K562 (cell line): ENCODE results near the gene CDC6. TPM values are rescaled to one million over a fixed set of nuclear protein-coding genes. Genes with fewer than 3 reads are reported as not detected.

Experiments
- ATAC-seq: fragments of 200-7000 bp; cut with Tn5 transposase; 3 replicates; pipeline ENCODE4 v1.9.1; 2020; ENCODE audit warnings: moderate library complexity
- BruUV-seq: library from RNA; stranded (reverse); fragments of 400-500 nt; replicated peaks from 2 replicates; lab custom pipeline; 2021; lab: Mats Ljungman, UMichigan
- CTCF ChIA-PET: fragments of 300-600 bp; formaldehyde crosslinking; extraction: SDS; loops from one replicate; lab custom pipeline; 2021; ENCODE audit warnings: low intra/inter-chr PET ratio; lab: Yijun Ruan, JAX
- POLR2A ChIA-PET: fragments of 300-600, 350-650 bp; sonication (Branson Sonifier 250); formaldehyde crosslinking; extraction: SDS; loops from one replicate; lab custom pipeline; 2021; ENCODE audit warnings: antibody characterized with exemption, inconsistent platforms; lab: Yijun Ruan, JAX
- DNase-seq, 4 experiments: peaks; one replicate each; pipeline versions ENCODE4 v3.0.0 to v3.0.0-alpha.2; 2011 to 2018; ENCODE audit warnings: low spot score in 3 of 4, mixed read lengths in 3 of 4; ENCODE audit errors: extremely low read depth in 1 of 4
- FAIRE-seq: peaks from 2 replicates; lab custom pipeline; 2011; peaks lifted over from hg19 to GRCh38; lab: Jason Lieb, UNC
- H2AFZ ChIP-seq: 2 replicates; pipeline ENCODE4 v1.6.0; 2011; ENCODE audit warnings: low read depth, low read length, control low read depth, inconsistent platforms
- H3K27ac ChIP-seq: fragments of 200-600 bp; 3 replicates; pipeline ENCODE4 v1.8.0; 2011; ENCODE audit warnings: low read depth, mild to moderate bottlenecking, control low read depth, inconsistent platforms, low read length, moderate library complexity, mixed read lengths; ENCODE audit errors: extremely low read depth
- H3K27me3 ChIP-seq, 2 experiments: fragments of 300-600 bp in 1 of 2; 2 replicates in 1 of 2; 3 replicates in 1 of 2; pipeline versions ENCODE4 v1.6.0 to v1.8.0; 2011; ENCODE audit warnings: inconsistent platforms in 2 of 2, low read length in 2 of 2, mild to moderate bottlenecking in 1 of 2, mixed read lengths in 1 of 2, moderate library complexity in 1 of 2; ENCODE audit not compliant: control insufficient read depth in 2 of 2, insufficient read depth in 2 of 2
- H3K36me3 ChIP-seq: fragments of 300-600 bp; 3 replicates; pipeline ENCODE4 v1.8.0; 2011; ENCODE audit warnings: mild to moderate bottlenecking, low read length, inconsistent platforms; ENCODE audit not compliant: control insufficient read depth, insufficient read depth
- H3K4me1 ChIP-seq, 2 experiments: fragments of 200-600 bp in 1 of 2; replicated peaks in 1 of 2; 2 replicates in 1 of 2; 3 replicates in 1 of 2; pipeline versions ENCODE4 v1.5.1 to v1.8.0; 2011; ENCODE audit warnings: inconsistent platforms in 2 of 2, low read length in 2 of 2, mild to moderate bottlenecking in 1 of 2, mixed read lengths in 1 of 2, moderate library complexity in 1 of 2; ENCODE audit not compliant: control insufficient read depth in 2 of 2, insufficient read depth in 2 of 2
- H3K4me2 ChIP-seq: 2 replicates; pipeline ENCODE4 v1.6.1; 2011; ENCODE audit warnings: low read length, control low read depth, inconsistent platforms, mixed read lengths; ENCODE audit not compliant: insufficient read depth
- H3K4me3 ChIP-seq: fragments of 200-600 bp; sonication (generic), shearing (Covaris generic); 2 replicates; pipeline ENCODE4 v1.5.1; 2016; ENCODE audit warnings: control low read depth, inconsistent platforms
- H3K79me2 ChIP-seq: fragments of 200-600 bp; 3 replicates; pipeline ENCODE4 v1.8.0; 2011; ENCODE audit warnings: low read length, inconsistent platforms; ENCODE audit not compliant: control insufficient read depth, insufficient read depth
- H3K9ac ChIP-seq, 2 experiments: 2 replicates each; pipeline versions ENCODE4 v1.6.0 to v1.6.1; 2011; ENCODE audit warnings: low read depth in 2 of 2, low read length in 2 of 2, control low read depth in 1 of 2, inconsistent platforms in 1 of 2, mild to moderate bottlenecking in 1 of 2, mixed read lengths in 1 of 2; ENCODE audit not compliant: insufficient read depth in 1 of 2
- H3K9me1 ChIP-seq: one replicate; pipeline ENCODE4 v1.6.0; 2011; ENCODE audit warnings: inconsistent platforms, mild to moderate bottlenecking, low read length, moderate library complexity; ENCODE audit not compliant: control insufficient read depth, insufficient read depth
- H3K9me3 ChIP-seq: replicated peaks from 2 replicates; pipeline ENCODE4 v1.5.1; 2011; ENCODE audit warnings: low read depth, low read length, inconsistent platforms; ENCODE audit not compliant: control insufficient read depth, insufficient read depth
- H4K20me1 ChIP-seq: replicated peaks from 2 replicates; pipeline ENCODE4 v1.6.1; 2011; ENCODE audit warnings: low read length, inconsistent platforms, mixed read lengths; ENCODE audit not compliant: control insufficient read depth, insufficient read depth
- ARID1B ChIP-seq: fragments of 450-650 bp; IDR thresholded peaks from 2 replicates; pipeline ENCODE4 v1.6.1; 2016; ENCODE audit warnings: antibody characterized with exemption, mild to moderate bottlenecking, inconsistent platforms
- CTCF ChIP-seq, 3 experiments: IDR thresholded peaks in 2 of 3; conservative IDR thresholded peaks in 1 of 3; 2 replicates each; pipeline ENCODE4 v1.5.1; 2011 to 2012; ENCODE audit warnings: low read length in 3 of 3, mild to moderate bottlenecking in 3 of 3, control low read depth in 2 of 3, improper control_type of control experiment in 1 of 3, inconsistent platforms in 1 of 3, low read depth in 1 of 3, mixed read lengths in 1 of 3, moderate library complexity in 1 of 3; ENCODE audit not compliant: insufficient read depth in 2 of 3
- ETV6 ChIP-seq, 3 experiments: fragments of 150-350 bp in 1 of 3; sonication (generic) in 1 of 3; formaldehyde crosslinking in 1 of 3; IDR thresholded peaks; 2 replicates each; pipeline versions ENCODE4 v1.6.1 to v1.8.0; 2014 to 2022; ENCODE audit warnings: borderline replicate concordance in 2 of 3, low read depth in 2 of 3, antibody characterized with exemption in 1 of 3, low read length in 1 of 3, mild to moderate bottlenecking in 1 of 3, missing genetic modification reagents in 1 of 3
- KDM5B ChIP-seq: fragments of 200-600 bp; sonication (generic); IDR thresholded peaks from 2 replicates; pipeline ENCODE4 v1.6.1; 2012; ENCODE audit warnings: low read depth, mild to moderate bottlenecking, moderate library complexity, low read length, control low read depth, inconsistent platforms; ENCODE audit not compliant: insufficient replicate concordance
- MCM5 ChIP-seq: fragments of 450-650 bp; IDR thresholded peaks from 2 replicates; pipeline ENCODE4 v1.6.1; 2016; ENCODE audit warnings: low read depth
- NRF1 ChIP-seq, 2 experiments: fragments of 450-650 bp; IDR thresholded peaks in 1 of 2; conservative IDR thresholded peaks in 1 of 2; 2 replicates each; pipeline ENCODE4 v1.6.1; 2014; ENCODE audit warnings: mild to moderate bottlenecking in 2 of 2
- RAD21 ChIP-seq, 2 experiments: fragments of 250-450 bp in 1 of 2; fragments of 450-650 bp in 1 of 2; sonication (Bioruptor Pico) in 1 of 2; formaldehyde crosslinking in 1 of 2; IDR thresholded peaks in 1 of 2; conservative IDR thresholded peaks in 1 of 2; 2 replicates each; pipeline versions ENCODE4 v1.4.0 to v1.8.0; 2020 to 2022; ENCODE audit warnings: mild to moderate bottlenecking in 2 of 2, moderate library complexity in 1 of 2
- ZBTB7A ChIP-seq: IDR thresholded peaks from 2 replicates; pipeline ENCODE4 v1.6.1; 2011; ENCODE audit warnings: low read depth, mild to moderate bottlenecking, low read length, moderate library complexity, borderline replicate concordance; ENCODE audit not compliant: control insufficient read depth
- WGBS: fragments of 100-300 bp; shearing (Covaris generic); methylation state at CpG from one replicate; pipeline ENCODE4 v1.1.6; 2016; ENCODE audit warnings: low coverage, mixed read lengths; ENCODE audit not compliant: insufficient coverage; ENCODE audit errors: missing lambda C conversion rate; 5-methylcytosine and 5-hydroxymethylcytosine counted together
- in situ Hi-C: fragments of 300-500 bp; cut with MboI; formaldehyde crosslinking; loops from 4 replicates; pipeline ENCODE4 v1.15.0; 2018; ENCODE audit warnings: inconsistent platforms, mixed read lengths
- intact Hi-C: fragments of 100-400 bp; cut with micrococcal nuclease; formaldehyde crosslinking; loops from 2 replicates; pipeline ENCODE4 v1.14.2; 2022
- polyA plus RNA-seq, 8 experiments: library from polyadenylated mRNA; depleted of rRNA in 4 of 8; stranded (reverse) in 5 of 8; unstranded in 3 of 8; fragments of >200 nt; fragmentation: Nextera tagmentation in 2 of 8; fragmentation: Illumina TruSeq in 1 of 8; extraction: Ambion mirVana in 2 of 8; extraction: Trizol in 1 of 8; gene quantifications; 2 replicates each; pipeline versions ENCODE4 v1.2.1 to v1.2.3, GENCODE V29; 2011 to 2014; ENCODE audit warnings: inconsistent platforms in 1 of 8, missing spikeins in 1 of 8
- total RNA-seq, 7 experiments: library from RNA; depleted of rRNA in 6 of 7; stranded (reverse); fragments of >200 nt in 6 of 7; fragmentation: Illumina TruSeq in 2 of 7; extraction: Trizol in 2 of 7; gene quantifications; 2 replicates each; pipeline versions ENCODE4 v1.2.1 to v1.2.3, GENCODE V29; 2011 to 2021; ENCODE audit warnings: low replicate concordance in 1 of 7
- TF ChIP-seq, protein P1 (sequence below): IDR thresholded peaks from 2 replicates; pipeline ENCODE4 v1.6.1; 2011; ENCODE audit warnings: borderline replicate concordance, low read depth, mild to moderate bottlenecking, moderate library complexity, low read length; ENCODE audit not compliant: insufficient read depth, poor library complexity, severe bottlenecking

The CDC6 gene
- total and polyA plus RNA-seq, 9 of the 15 experiments (the other 6 are each of a cell fraction or from before 2014, with no cell fraction given) = 29.6 to 141 (median 106) TPM

DNA sequence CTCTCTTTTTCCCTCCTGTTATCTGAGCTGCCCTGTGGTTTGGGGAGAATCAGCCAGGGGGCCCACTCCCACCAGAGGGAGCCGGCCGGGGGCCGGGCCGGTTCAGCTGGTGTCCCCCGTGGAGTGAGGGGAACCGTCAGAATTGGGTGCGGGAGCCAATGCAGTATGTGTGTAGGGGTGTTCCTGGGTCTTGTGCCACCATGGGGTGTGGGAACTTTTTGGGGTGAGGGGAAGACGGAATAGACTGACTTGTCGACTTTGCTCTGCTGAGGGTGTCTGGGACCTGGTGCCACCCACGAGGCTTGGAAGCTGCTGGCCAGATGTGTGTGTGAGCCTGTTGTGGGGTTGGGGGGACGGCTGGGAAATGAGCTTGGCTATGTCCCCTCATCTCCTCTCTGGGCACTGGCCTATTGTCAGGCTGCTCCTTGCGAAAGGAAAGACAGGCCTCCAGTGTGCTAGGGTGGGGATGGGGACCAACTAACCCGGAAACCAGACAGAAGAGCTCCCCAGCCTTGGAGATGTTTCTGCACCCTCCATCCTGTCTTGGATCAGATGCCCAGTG lies 31.2 kb downstream of the CDC6 start:
- TF ChIP-seq, protein P1, sequence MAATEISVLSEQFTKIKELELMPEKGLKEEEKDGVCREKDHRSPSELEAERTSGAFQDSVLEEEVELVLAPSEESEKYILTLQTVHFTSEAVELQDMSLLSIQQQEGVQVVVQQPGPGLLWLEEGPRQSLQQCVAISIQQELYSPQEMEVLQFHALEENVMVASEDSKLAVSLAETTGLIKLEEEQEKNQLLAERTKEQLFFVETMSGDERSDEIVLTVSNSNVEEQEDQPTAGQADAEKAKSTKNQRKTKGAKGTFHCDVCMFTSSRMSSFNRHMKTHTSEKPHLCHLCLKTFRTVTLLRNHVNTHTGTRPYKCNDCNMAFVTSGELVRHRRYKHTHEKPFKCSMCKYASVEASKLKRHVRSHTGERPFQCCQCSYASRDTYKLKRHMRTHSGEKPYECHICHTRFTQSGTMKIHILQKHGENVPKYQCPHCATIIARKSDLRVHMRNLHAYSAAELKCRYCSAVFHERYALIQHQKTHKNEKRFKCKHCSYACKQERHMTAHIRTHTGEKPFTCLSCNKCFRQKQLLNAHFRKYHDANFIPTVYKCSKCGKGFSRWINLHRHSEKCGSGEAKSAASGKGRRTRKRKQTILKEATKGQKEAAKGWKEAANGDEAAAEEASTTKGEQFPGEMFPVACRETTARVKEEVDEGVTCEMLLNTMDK = peak; percentile 5
- TF ChIP-seq CTCF (IDR thresholded peaks at IDR 0.05 in 2 of 3, conservative IDR thresholded peaks at IDR 0.05 in 1 of 3; ENCODE audit: insufficient read depth in 2 of 3, low read depth in 1 of 3, low read length in 3 of 3) = peak in 2 of 3 experiments; percentile 22 to 53; a peak in 3 of 6 replicates
- TF ChIP-seq MCM5 = no peak
- TF ChIP-seq ETV6 (IDR thresholded peaks at IDR 0.05; ENCODE audit: borderline replicate concordance in 1 of 2, low read depth in 2 of 2, low read length in 1 of 2) = no peak
- TF ChIP-seq ETV6 (CRISPR knock-in tag; IDR thresholded peaks at IDR 0.05; ENCODE audit: borderline replicate concordance) = no peak
- TF ChIP-seq RAD21 (CRISPR knock-in tag; conservative IDR thresholded peaks at IDR 0.05 in 1 of 2, IDR thresholded peaks at IDR 0.05 in 1 of 2) = peak in 1 of 2 experiments; percentile 27; a peak in 2 of 4 replicates
- peak; percentile 89; the same call in 1 of the 2 replicates for TF ChIP-seq ZBTB7A
- TF ChIP-seq NRF1 (conservative IDR thresholded peaks at IDR 0.05 in 1 of 2, IDR thresholded peaks at IDR 0.05 in 1 of 2) = peak in 1 of 2 experiments; percentile 31; a peak in 1 of 4 replicates
- TF ChIP-seq KDM5B = peak; percentile 4
- TF ChIP-seq ARID1B = peak; percentile 15; the same call in 1 of the 2 replicates
- DNase-seq (peak in 3 of 4 experiments; percentile 52 to 57 (median 53)), FAIRE-seq (peak; percentile 69), ATAC-seq (peak; percentile 7)
- peak overlapping the region; percentile 77; the same call in 2 of the 3 replicates for H3K27ac ChIP-seq
- H3K4me3 ChIP-seq = peak overlapping the region; percentile 79
- 6% methylated on average over 11 of the region's 13 CpGs for WGBS
- TSS peak; percentile 54 for BruUV-seq
- H3K4me1 ChIP-seq = peaks cover 63 to 89% of the 10 kb centered on the region in 2 experiments
- peaks cover 59% of the 10 kb centered on the region for H3K79me2 ChIP-seq
- peak overlapping the region; percentile 85 for H3K4me2 ChIP-seq
- H3K36me3 ChIP-seq = no peaks in the 10 kb centered on the region
- no peaks in the 10 kb centered on the region for H3K9me3 ChIP-seq
- ChIA-PET POLR2A (interaction anchor here (0.9 to 1.3 kb wide), 3 partner anchors 9 to 27 kb away, joined by 3 to 6 read pairs (median 4); no protein-coding TSS in a partner anchor), CTCF (interaction anchor here (0.6 kb wide), 1 partner anchor 313 kb away, joined by 3 read pairs; no protein-coding TSS in a partner anchor)
- peak overlapping the region; percentile 79 to 96 for H3K9ac ChIP-seq
- H3K27me3 ChIP-seq = no peaks in the 10 kb centered on the region
- peak overlapping the region; percentile 75 for H2AFZ ChIP-seq
- H4K20me1 ChIP-seq = peaks cover 3% of the 10 kb centered on the region; the same call in 1 of the 2 replicates
- in situ Hi-C loops = no loop called here
- H3K9me1 ChIP-seq = peaks cover 6% of the 10 kb centered on the region
- intact Hi-C loops = no loop called here
